Measurements from ENCODE around the gene MOSMO.
"Not testable (repeated sequence)": the region's sequence is repeated elsewhere in the genome, so short reads cannot be mapped to it uniquely, and the experiment has no call there.

MOSMO gene

GRCh38 chr16:22098405-22099255 lies 90.7 kb downstream of the MOSMO start:
- FAIRE-seq, result peak; percentile 45

- no peak for FAIRE-seq
Measured at GRCh38 chr16:22099256-22099975, 91.5 kb downstream of the MOSMO start.

GRCh38 chr16:22103441-22103840 lies 95.5 kb downstream of the MOSMO start:
- FAIRE-seq, result no peak

- FAIRE-seq, result no peak
Measured at GRCh38 chr16:22109258-22109898, 101.5 kb downstream of the MOSMO start.

GRCh38 chr16:22111629-22112028 lies 103.7 kb downstream of the MOSMO start:
- not testable (repeated sequence) for FAIRE-seq

- FAIRE-seq, result no peak
Measured at GRCh38 chr16:22116095-22116700, 108.3 kb downstream of the MOSMO start.

- peak; percentile 38 for FAIRE-seq
Measured at GRCh38 chr16:22117609-22118008, 109.7 kb downstream of the MOSMO start.

- FAIRE-seq, result no peak
Measured at GRCh38 chr16:22120440-22120839, 112.5 kb downstream of the MOSMO start.

- FAIRE-seq, result no peak
Measured at GRCh38 chr16:22122239-22122638, 114.3 kb downstream of the MOSMO start.

- FAIRE-seq, result no peak
Measured at GRCh38 chr16:22123146-22123545, 115.2 kb downstream of the MOSMO start.

GRCh38 chr16:22123759-22124490 lies 116.0 kb downstream of the MOSMO start:
- no peak for FAIRE-seq

GRCh38 chr16:22124583-22125284 lies 116.8 kb downstream of the MOSMO start:
- FAIRE-seq, result no peak

GRCh38 chr16:22126037-22126558 lies 118.2 kb downstream of the MOSMO start:
- FAIRE-seq, result no peak

- not testable (repeated sequence) for FAIRE-seq
Measured at GRCh38 chr16:22128537-22128936, 120.6 kb downstream of the MOSMO start.

GRCh38 chr16:22130528-22130927 lies 122.6 kb downstream of the MOSMO start:
- no peak for FAIRE-seq

GRCh38 chr16:22132801-22133200 lies 124.9 kb downstream of the MOSMO start:
- no peak for FAIRE-seq
